Measurements from ENCODE around the gene MTHFR.
A peak's percentile ranks its signal among the peaks of the same experiment; 100 is the strongest.

The MTHFR gene

DNA sequence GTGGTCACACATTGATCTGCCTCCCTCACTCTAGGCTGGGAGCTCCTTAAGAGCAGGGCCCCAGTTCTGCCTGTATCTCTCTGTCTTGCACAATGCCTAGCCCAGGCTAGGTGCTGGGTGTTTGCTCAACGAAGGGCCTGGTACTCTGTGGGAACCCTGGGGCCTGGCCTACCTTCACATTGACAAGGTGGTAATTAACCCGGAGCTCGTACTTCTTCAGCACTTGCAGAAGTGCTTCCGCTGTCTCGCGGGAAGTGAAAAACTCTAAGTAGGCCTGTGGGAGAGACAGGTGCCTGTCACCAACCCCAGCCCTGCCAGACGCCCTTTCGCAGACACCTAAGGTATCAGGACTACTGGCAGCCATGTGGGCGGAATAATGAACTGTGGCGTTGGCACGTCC, 13.7 kb downstream of the MTHFR start:
- TF ChIP-seq POLR2AphosphoS5 (IDR thresholded peaks at IDR 0.05; ENCODE audit: low read depth, low read length) (no peak), FOXP2 (optimal IDR thresholded peaks at IDR 0.05; ENCODE audit: borderline replicate concordance, extremely low read depth, extremely low read length, insufficient read depth) (no peak), TAF1 (IDR thresholded peaks at IDR 0.05; ENCODE audit: borderline replicate concordance, insufficient read depth, low read length) (no peak), SIN3A (IDR thresholded peaks at IDR 0.05; ENCODE audit: borderline replicate concordance, insufficient read depth, low read length) (no peak)
- TF ChIP-seq, protein P1, sequence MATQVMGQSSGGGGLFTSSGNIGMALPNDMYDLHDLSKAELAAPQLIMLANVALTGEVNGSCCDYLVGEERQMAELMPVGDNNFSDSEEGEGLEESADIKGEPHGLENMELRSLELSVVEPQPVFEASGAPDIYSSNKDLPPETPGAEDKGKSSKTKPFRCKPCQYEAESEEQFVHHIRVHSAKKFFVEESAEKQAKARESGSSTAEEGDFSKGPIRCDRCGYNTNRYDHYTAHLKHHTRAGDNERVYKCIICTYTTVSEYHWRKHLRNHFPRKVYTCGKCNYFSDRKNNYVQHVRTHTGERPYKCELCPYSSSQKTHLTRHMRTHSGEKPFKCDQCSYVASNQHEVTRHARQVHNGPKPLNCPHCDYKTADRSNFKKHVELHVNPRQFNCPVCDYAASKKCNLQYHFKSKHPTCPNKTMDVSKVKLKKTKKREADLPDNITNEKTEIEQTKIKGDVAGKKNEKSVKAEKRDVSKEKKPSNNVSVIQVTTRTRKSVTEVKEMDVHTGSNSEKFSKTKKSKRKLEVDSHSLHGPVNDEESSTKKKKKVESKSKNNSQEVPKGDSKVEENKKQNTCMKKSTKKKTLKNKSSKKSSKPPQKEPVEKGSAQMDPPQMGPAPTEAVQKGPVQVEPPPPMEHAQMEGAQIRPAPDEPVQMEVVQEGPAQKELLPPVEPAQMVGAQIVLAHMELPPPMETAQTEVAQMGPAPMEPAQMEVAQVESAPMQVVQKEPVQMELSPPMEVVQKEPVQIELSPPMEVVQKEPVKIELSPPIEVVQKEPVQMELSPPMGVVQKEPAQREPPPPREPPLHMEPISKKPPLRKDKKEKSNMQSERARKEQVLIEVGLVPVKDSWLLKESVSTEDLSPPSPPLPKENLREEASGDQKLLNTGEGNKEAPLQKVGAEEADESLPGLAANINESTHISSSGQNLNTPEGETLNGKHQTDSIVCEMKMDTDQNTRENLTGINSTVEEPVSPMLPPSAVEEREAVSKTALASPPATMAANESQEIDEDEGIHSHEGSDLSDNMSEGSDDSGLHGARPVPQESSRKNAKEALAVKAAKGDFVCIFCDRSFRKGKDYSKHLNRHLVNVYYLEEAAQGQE (IDR thresholded peaks at IDR 0.05; ENCODE audit: insufficient read depth in 1 of 2, low read depth in 2 of 2, low read length in 2 of 2) = no peak

DNA sequence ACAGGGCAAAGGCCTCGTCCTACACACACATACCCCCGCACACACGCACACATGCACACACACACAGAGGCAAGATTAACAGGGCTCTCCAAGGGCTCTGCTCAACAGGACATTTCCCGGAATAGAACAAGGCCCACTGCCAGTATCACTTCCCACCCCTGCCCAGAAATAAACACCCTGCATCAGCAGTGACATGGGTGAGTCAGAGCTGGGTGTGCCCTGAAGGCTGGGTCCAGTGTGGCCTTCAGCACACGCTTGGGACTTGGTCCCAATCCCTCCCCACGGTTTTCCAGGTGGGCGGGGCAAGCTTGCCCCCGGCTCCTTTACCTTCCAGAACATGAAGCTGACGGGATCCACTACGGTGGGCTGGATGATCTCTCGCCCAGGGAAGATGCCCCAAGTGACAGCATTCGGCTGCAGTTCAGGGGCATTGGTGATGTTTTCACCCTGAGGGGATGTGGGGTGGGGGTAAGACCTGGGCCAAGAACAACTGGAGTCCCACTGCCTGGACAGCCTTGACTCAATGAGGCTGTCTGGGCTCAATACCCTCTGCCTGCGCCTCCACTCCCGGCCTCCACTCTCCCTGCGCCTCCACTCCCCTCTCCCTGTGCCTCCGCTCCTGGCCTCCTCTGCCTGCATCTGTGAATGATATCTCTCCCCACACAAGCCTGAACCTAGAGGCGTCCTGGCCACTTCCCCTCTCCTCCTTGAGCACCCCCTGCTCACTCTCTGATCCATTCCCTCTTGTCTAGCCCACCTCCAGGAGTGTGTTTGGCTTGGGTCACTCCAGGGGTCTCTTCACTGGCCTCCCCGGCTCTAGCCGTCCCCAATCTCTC, 14.7 kb downstream of the MTHFR start:
- TF ChIP-seq SIN3A (IDR thresholded peaks at IDR 0.05; ENCODE audit: borderline replicate concordance, insufficient read depth, low read length) (no peak), FOXP2 (optimal IDR thresholded peaks at IDR 0.05; ENCODE audit: borderline replicate concordance, extremely low read depth, extremely low read length, insufficient read depth) (peak; percentile 93)

DNA sequence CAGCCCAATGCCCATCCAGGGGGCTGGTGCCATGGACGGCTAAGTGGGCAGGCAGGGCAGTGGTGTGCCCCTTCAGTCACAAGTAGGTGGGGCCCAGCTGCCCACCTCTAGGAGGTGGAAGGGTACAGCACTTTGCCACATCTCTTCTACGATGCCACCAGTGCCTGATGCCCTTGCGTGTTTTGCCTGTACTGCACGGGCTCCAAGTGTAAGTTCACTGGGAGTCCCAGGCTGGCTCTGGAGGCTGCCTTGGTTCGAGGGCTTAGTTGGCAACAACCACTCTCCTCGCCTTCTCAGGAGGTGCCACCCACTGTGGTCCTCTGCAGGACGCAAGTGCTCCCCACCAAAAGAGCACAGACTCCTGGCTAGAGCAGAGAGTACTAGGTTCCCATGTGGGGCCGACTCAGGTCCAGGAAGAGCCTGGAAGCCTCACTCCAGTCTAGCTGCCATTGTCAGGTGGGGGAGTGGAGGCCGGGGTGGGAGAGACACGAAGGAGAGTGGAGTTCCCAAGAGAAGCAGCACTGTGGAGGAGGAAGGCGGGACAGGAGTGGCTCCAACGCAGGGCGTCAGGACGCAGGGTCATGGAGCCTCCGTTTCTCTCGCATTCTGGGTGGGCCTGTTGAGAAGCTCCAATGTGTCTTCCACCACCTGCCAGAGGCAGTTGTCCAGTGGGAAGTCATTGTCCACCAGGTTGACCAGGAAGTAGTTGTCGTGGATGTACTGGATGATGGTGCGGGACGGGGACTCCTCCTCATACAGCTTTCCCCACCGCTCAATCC, 15.5 kb downstream of the MTHFR start:
- TF ChIP-seq FOXP2 (optimal IDR thresholded peaks at IDR 0.05; ENCODE audit: borderline replicate concordance, extremely low read depth, extremely low read length, insufficient read depth) (no peak), POLR2AphosphoS5 (IDR thresholded peaks at IDR 0.05; ENCODE audit: low read depth, low read length) (no peak)

DNA sequence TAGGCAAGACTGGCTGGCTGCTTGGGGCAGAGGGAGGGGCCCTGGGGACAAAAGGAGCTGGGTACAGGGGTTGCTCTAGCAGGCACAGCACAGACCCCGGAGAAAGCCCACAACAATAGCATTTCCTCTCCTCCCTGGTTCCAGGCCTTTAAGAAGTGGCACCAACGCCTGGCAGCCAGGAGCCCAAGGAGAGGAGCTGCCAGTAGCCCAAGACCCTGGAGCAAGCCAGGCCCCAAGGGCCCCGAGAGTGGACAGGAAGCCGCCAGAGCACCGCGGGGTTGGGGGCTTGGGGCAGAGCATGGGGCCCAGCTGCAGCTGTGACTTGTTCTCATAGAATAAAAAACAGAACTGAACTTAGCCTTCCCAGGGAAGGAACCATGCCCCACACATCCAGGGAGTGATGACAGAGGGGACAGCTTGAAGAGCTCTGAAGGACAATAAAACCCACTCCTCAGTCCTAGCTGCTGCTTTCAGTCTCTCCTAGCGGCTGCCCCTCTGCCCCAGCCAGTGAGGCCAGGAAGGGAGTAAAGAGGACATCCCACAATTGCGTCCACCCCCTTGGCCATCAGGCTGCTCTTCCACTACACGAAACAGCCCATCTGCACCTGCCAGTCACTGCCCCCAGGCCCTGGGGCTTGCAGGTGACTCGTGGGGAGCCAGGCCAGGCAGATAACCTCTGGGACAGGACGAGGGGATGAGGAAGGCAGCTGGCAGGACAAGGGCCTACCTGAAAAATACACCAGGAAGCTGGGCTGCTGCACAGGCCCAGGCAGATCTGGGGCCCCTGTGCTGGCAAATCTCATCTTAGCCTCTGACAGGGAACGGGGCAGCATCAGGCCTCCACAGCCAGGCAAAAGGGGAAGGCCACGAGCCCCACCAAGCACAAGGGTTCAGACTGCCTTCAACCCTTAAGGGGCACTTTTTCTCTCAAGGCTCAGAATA, 16.4 kb downstream of the MTHFR start:
- TF ChIP-seq SIN3A (IDR thresholded peaks at IDR 0.05; ENCODE audit: borderline replicate concordance, insufficient read depth, low read length) (no peak), POLR2AphosphoS5 (IDR thresholded peaks at IDR 0.05; ENCODE audit: low read depth, low read length) (no peak), FOXP2 (optimal IDR thresholded peaks at IDR 0.05; ENCODE audit: borderline replicate concordance, extremely low read depth, extremely low read length, insufficient read depth) (no peak), TAF1 (IDR thresholded peaks at IDR 0.05; ENCODE audit: borderline replicate concordance, insufficient read depth, low read length) (no peak)
- TF ChIP-seq, protein P1 (IDR thresholded peaks at IDR 0.05; ENCODE audit: insufficient read depth in 1 of 2, low read depth in 2 of 2, low read length in 2 of 2) = no peak

DNA sequence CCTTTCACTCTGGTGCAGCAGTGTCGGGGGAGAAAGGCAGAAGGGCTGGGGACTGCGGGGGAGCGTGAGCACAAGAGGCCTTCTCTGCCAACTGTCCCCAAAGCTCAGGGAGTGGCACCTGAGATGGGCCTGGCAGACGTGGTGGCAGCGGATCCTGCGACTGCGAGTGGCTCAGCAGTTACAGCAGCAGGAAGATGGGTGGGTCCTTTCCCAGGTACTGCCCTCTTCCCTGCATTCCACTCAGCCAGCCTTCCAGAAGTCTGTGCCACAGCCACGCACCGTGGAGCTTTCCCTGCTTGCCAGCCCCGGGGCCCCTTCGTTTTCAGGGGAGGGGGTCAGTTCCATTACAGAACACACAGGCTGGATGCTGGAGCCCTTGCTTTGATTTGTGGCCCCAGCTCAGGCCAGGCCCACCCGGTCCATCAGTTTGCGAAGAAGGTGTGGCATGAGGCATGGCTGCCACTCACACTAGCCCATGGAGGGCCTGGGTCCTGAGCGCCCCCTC, 17.2 kb downstream of the MTHFR start:
- TF ChIP-seq TAF1 (IDR thresholded peaks at IDR 0.05; ENCODE audit: borderline replicate concordance, insufficient read depth, low read length) = no peak
- TF ChIP-seq, protein P1 (IDR thresholded peaks at IDR 0.05; ENCODE audit: insufficient read depth in 1 of 2, low read depth in 2 of 2, low read length in 2 of 2) = no peak

Measured in PFSK-1 (cell line).